ENCODE results near the gene SEC23IP.
"Not testable (repeated sequence)": the region's sequence is repeated elsewhere in the genome, so short reads cannot be mapped to it uniquely, and the experiment has no call there.

The SEC23IP gene

DNA sequence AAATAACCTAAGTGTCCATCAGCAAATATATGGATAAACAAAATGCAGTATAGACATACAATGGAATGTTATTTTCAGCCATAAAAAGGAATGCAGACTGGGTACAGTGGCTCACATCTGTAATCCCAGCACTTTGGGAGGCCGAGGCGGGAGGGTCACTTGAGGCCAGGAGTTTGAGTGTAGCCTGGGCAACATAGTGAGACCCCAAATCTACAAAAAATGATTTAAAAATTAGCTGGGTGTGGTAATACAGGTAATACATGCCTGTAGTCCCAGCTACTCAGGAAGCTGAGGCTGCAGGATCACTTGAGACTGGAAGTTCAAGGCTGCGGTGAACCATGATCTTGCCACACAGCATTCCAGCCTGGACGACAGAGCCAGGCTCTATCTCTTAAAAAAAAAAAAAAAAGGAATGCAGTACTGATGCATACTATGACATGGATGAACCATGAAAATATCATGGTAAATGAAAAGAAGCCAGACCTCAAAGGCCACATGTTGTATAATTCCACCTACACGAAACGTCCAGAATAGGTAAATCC, 26.8 kb upstream of the SEC23IP start:
- DNase-seq (ENCODE audit: low read depth) = no peak
- TF ChIP-seq CTCF (IDR thresholded peaks at IDR 0.05; ENCODE audit: control insufficient read depth, extremely low read depth, insufficient read depth) = no peak
- no peak overlapping the region for H3K4me3 ChIP-seq (ENCODE audit: low read depth, low read length)

- no peak for DNase-seq (ENCODE audit: low read depth)
- no peak for TF ChIP-seq CTCF (IDR thresholded peaks at IDR 0.05; ENCODE audit: control insufficient read depth, extremely low read depth, insufficient read depth)
- no peak overlapping the region for H3K4me3 ChIP-seq (ENCODE audit: low read depth, low read length)
Observed at GRCh38 chr10:119867317-119867716, 25.2 kb upstream of the SEC23IP start.

GRCh38 chr10:119869398-119869797, 23.1 kb upstream of the SEC23IP start:
- DNase-seq (ENCODE audit: low read depth); H3K4me3 ChIP-seq (ENCODE audit: low read depth, low read length): not testable (repeated sequence)

DNA sequence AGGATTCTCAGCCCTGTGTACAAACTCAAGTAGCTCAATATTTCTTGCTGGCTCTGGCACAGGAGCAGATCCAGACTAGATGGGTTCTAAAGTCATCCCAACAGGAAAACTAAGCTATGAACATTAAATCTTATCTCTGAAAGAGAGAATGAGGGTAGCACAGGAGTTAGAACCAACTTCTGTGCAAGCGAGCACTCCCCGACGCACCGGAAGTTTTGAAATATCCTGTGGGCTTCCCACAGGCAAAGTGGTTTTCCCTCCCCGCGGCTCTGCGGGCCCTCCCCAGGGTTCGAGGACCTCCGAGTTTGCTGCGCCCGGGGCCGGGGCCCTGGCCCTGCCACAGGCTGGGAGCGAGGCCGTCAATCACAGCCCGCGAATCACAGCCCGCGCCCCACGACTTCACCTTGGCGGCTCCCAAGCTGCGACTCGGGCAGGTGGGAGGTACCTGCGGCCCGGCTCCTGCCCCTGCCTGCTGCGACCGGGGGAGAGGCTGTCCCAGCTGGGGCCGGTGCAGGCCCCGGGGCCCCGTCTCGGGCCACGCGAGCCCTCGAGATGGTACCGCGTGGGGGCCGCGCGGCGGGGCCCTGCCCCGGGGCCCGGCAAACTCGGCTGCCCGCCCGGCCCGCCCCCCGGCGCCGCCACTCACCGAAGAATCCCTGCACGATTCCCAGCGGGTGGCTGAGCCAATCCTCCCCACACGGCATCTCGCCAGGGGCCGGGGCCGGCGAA, 20.5 kb upstream of the SEC23IP start:
- H3K4me3 ChIP-seq (ENCODE audit: low read depth, low read length) = peak overlapping the region; percentile 65
- no peak for TF ChIP-seq CTCF (IDR thresholded peaks at IDR 0.05; ENCODE audit: control insufficient read depth, extremely low read depth, insufficient read depth)
- DNase-seq (ENCODE audit: low read depth) = no peak

- peak within 1 kb of the TSS; percentile 65 for H3K4me3 ChIP-seq (ENCODE audit: low read depth, low read length)
- no peak for DNase-seq (ENCODE audit: low read depth)
- TF ChIP-seq CTCF (IDR thresholded peaks at IDR 0.05; ENCODE audit: control insufficient read depth, extremely low read depth, insufficient read depth) = no peak
Observed at GRCh38 chr10:119872610-119872859, 20.0 kb upstream of the SEC23IP start, which contains the start of gene MCMBP. TSS of gene MCMBP (minus strand) at chr10:119872843. CDS start at chr10:119872584, 259 bp downstream.

GRCh38 chr10:119872860-119873681, 19.5 kb upstream of the SEC23IP start:
- no peak for DNase-seq (ENCODE audit: low read depth)
- H3K4me3 ChIP-seq (ENCODE audit: low read depth, low read length) = peak overlapping the region; percentile 65
- peak; percentile 15; the same call in 1 of the 2 replicates for TF ChIP-seq CTCF (IDR thresholded peaks at IDR 0.05; ENCODE audit: control insufficient read depth, extremely low read depth, insufficient read depth)

- TF ChIP-seq CTCF (IDR thresholded peaks at IDR 0.05; ENCODE audit: control insufficient read depth, extremely low read depth, insufficient read depth) = no peak
- H3K4me3 ChIP-seq (ENCODE audit: low read depth, low read length) = no peak overlapping the region
- DNase-seq (ENCODE audit: low read depth) = no peak
Observed at GRCh38 chr10:119878524-119878923, 14.0 kb upstream of the SEC23IP start.

DNA sequence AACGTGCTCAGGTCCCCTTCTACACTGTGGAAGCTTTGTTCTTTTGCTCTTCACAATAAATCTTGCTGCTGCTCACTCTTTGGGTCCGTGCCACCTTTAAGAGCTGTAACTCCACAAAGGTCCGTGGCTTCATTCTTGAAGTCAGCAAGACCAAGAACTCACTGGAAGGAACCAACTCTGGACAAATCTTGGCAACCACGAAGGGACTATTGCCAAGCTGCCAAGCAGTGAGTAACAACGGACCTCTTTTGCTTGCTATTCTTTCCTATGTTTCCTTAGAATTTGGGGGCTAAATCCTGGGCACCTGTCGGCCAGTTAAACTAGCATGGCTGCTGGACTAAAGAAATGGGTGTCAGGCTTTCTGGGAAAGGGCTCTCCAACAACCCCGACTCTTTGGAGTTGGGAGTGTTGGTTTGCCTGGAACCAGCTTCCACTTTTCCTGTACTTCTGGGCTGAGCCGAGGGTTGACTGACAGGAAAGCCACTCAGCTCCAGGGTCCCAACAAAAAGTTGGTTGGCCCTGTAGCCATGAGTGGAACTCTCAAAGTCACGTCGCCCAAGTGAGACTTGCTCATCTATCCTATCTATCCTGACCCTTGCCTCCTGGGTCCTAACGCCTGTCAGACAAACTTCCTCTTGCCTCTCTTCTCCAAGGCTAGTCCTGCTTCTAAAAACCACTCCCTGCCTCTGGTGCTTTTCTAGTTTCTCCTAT, 8.5 kb upstream of the SEC23IP start:
- not testable (repeated sequence) for DNase-seq (ENCODE audit: low read depth); H3K4me3 ChIP-seq (ENCODE audit: low read depth, low read length)

DNA sequence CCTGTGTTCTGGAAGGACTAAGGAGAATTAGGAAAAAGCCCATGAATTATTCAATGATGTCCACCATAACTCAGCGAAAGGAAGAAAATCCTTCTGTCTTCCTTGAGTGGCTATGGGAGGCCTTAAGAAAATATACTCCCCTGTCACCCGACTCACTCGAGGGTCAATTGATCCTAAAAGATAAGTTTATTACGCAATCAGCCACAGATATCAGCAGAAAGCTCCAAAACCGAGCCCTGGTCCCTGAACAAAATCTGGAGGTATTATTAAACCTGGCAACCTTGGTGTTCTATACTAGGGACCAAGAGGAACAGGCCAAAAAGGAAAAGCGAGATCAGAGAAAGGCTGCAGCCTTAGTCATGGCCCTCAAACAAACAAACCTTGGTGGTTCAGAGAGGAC, 6.5 kb upstream of the SEC23IP start:
- not testable (repeated sequence) for H3K4me3 ChIP-seq (ENCODE audit: low read depth, low read length); DNase-seq (ENCODE audit: low read depth)

- not testable (repeated sequence) for DNase-seq (ENCODE audit: low read depth); H3K4me3 ChIP-seq (ENCODE audit: low read depth, low read length)
Observed at GRCh38 chr10:119888715-119889114, 3.8 kb upstream of the SEC23IP start.
